Endodermal cell (in vitro differentiated cells): ENCODE results near the gene RAC2. TPM values are rescaled to one million over a fixed set of nuclear protein-coding genes. Genes with fewer than 3 reads are reported as not detected.

ENCODE experiments used
- DNase-seq: peaks from one replicate; pipeline ENCODE4 v3.0.0-alpha.2; 2017
- H3K27ac ChIP-seq: 2 replicates; pipeline ENCODE4 v1.5.1; 2013; ENCODE audit warnings: mild to moderate bottlenecking, low read depth, low read length, moderate library complexity
- H3K27me3 ChIP-seq: 2 replicates; pipeline ENCODE4 v1.6.1; 2013; ENCODE audit warnings: mild to moderate bottlenecking, low read length, moderate library complexity; ENCODE audit not compliant: insufficient read depth, control insufficient read depth, poor library complexity, severe bottlenecking
- H3K36me3 ChIP-seq: 2 replicates; pipeline ENCODE4 v1.7.0; 2013; ENCODE audit warnings: mild to moderate bottlenecking, low read length, moderate library complexity; ENCODE audit not compliant: control insufficient read depth, insufficient read depth
- H3K4me1 ChIP-seq: one replicate; pipeline ENCODE4 v1.7.0; 2013; ENCODE audit warnings: low read length; ENCODE audit not compliant: control insufficient read depth, insufficient read depth
- H3K4me3 ChIP-seq: 2 replicates; pipeline ENCODE4 v1.5.1; 2013; ENCODE audit warnings: mild to moderate bottlenecking, low read length, moderate library complexity
- H3K9ac ChIP-seq: 2 replicates; pipeline ENCODE4 v1.6.1; 2013; ENCODE audit warnings: mild to moderate bottlenecking, low read length, moderate library complexity; ENCODE audit not compliant: poor library complexity, severe bottlenecking; ENCODE audit errors: extremely low read depth
- H3K9me3 ChIP-seq: 2 replicates; pipeline ENCODE4 v1.6.1; 2013; ENCODE audit warnings: mild to moderate bottlenecking, low read length, moderate library complexity; ENCODE audit not compliant: control insufficient read depth
- H3K27ac Mint-ChIP-seq: 2 replicates; pipeline ENCODE4 v1.8.0; 2020; ENCODE audit warnings: mixed read lengths
- H3K27me3 Mint-ChIP-seq: 2 replicates; pipeline ENCODE4 v1.8.0; 2021; ENCODE audit warnings: mild to moderate bottlenecking, mixed read lengths; ENCODE audit not compliant: insufficient read depth
- H3K36me3 Mint-ChIP-seq: 2 replicates; pipeline ENCODE4 v1.8.0; 2020; ENCODE audit warnings: low read depth, mixed read lengths
- H3K4me1 Mint-ChIP-seq: 2 replicates; pipeline ENCODE4 v1.8.0; 2020; ENCODE audit warnings: mixed read lengths
- H3K4me3 Mint-ChIP-seq: 2 replicates; pipeline ENCODE4 v1.8.0; 2020; ENCODE audit warnings: mild to moderate bottlenecking, moderate library complexity, mixed read lengths
- H3K9me3 Mint-ChIP-seq: 2 replicates; pipeline ENCODE4 v1.8.0; 2020; ENCODE audit warnings: mild to moderate bottlenecking, mixed read lengths
- CTCF ChIP-seq: fragments of 200-600 bp; sonication (generic); conservative IDR thresholded peaks from 2 replicates; pipeline ENCODE4 v1.5.0; 2021; ENCODE audit warnings: antibody characterized with exemption, mild to moderate bottlenecking
- WGBS, 2 experiments: methylation state at CpG; one replicate each; pipeline versions ENCODE4 v1.1.5 to v1.1.7; 2013; ENCODE audit warnings: missing lambda C conversion rate in 2 of 2, mixed read lengths in 1 of 2; ENCODE audit not compliant: insufficient coverage in 1 of 2, insufficient read length in 1 of 2; 5-methylcytosine and 5-hydroxymethylcytosine counted together
- total RNA-seq, 2 donors: library from RNA; stranded (reverse); fragmentation: NEBNext Ultra II Directional in 1 of 2; extraction: Animal tissue kit (Norgen Biotek cat#: 25700) in 1 of 2; gene quantifications; 2 replicates in 1 of 2; 3 replicates in 1 of 2; pipeline ENCODE4 v1.2.1, GENCODE V29; 2021

The RAC2 gene
- total RNA-seq, 2 donors from 2014 or later, result 4.5 to 5.6 TPM

GRCh38 chr22:37206118-37206840 lies 37.8 kb downstream of the RAC2 start:
- Mint-ChIP-seq H3K4me3 (no peak overlapping the region), H3K36me3 (no peaks in the 10 kb centered on the region), H3K27ac (no peak overlapping the region), H3K27me3 (peaks cover 7% of the 10 kb centered on the region), H3K4me1 (peaks cover 5% of the 10 kb centered on the region), H3K9me3 (no peaks in the 10 kb centered on the region)
- H3K9me3 ChIP-seq, result no peaks in the 10 kb centered on the region
- DNase-seq, result no peak
- no peak overlapping the region for H3K9ac ChIP-seq
- H3K36me3 ChIP-seq, result no peaks in the 10 kb centered on the region
- 91 to 100% methylated on average over 4 to 16 of the region's 16 CpGs for WGBS, 2 experiments
- no peak overlapping the region for H3K27ac ChIP-seq
- no peaks in the 10 kb centered on the region for H3K27me3 ChIP-seq
- TF ChIP-seq CTCF, result no peak
- H3K4me1 ChIP-seq, result no peaks in the 10 kb centered on the region
- no peak overlapping the region for H3K4me3 ChIP-seq

DNA sequence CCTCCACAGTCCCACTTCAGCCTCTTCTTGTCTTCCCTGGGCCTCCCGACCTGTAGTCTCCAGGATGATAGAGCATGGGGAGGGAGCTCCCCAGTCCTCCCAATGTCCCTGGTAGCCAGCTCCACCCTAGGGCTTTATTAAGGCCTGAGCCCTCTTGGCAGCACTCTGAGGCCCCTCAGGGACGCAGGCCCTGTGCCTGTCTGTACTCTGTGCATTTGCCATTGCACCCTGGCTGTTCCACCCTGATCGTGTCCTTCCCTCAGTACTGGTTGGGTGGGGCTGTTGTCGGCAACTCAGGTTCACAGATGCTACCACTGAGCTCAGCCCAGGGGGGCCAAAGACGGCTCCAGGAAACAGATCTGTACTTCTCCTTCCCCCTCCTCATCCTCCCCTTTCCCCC lies 39.0 kb downstream of the RAC2 start:
- H3K9ac ChIP-seq, result no peak overlapping the region
- 71 to 91% methylated on average over 2 to 5 of the region's 5 CpGs for WGBS, 2 experiments

GRCh38 chr22:37204045-37204655 lies 39.9 kb downstream of the RAC2 start:
- H3K4me3 Mint-ChIP-seq, result no peak overlapping the region
- WGBS, 2 experiments, result 88% methylated on average over 5 of the region's 5 CpGs; no CpG with 5 or more reads in 1 of the 2 experiments
- Histone ChIP-seq H3K4me3 (no peak overlapping the region), H3K9me3 (no peaks in the 10 kb centered on the region), H3K9ac (no peak overlapping the region), H3K36me3 (no peaks in the 10 kb centered on the region), H3K27me3 (no peaks in the 10 kb centered on the region), H3K4me1 (peaks cover 8% of the 10 kb centered on the region), H3K27ac (no peak overlapping the region)
- H3K27me3 Mint-ChIP-seq, result peaks cover 1% of the 10 kb centered on the region
- H3K4me1 Mint-ChIP-seq, result peaks cover 12% of the 10 kb centered on the region
- no peaks in the 10 kb centered on the region for H3K36me3 Mint-ChIP-seq
- H3K9me3 Mint-ChIP-seq, result no peaks in the 10 kb centered on the region
- TF ChIP-seq CTCF, result no peak
- no peak overlapping the region for H3K27ac Mint-ChIP-seq
- DNase-seq, result no peak

More for the DNA sequence above, 39.0 kb downstream of the RAC2 start:
- no peak for TF ChIP-seq CTCF
- H3K36me3 ChIP-seq, result no peaks in the 10 kb centered on the region
- peaks cover 8% of the 10 kb centered on the region for H3K4me1 ChIP-seq
- no peaks in the 10 kb centered on the region for H3K9me3 Mint-ChIP-seq
- no peak overlapping the region for H3K4me3 Mint-ChIP-seq
- peaks cover 1% of the 10 kb centered on the region for H3K27me3 Mint-ChIP-seq
- no peaks in the 10 kb centered on the region for H3K27me3 ChIP-seq
- no peak for DNase-seq
- H3K4me1 Mint-ChIP-seq, result peaks cover 12% of the 10 kb centered on the region
- no peak overlapping the region for H3K27ac ChIP-seq
- no peaks in the 10 kb centered on the region for H3K36me3 Mint-ChIP-seq
- H3K4me3 ChIP-seq, result no peak overlapping the region
- H3K27ac Mint-ChIP-seq, result no peak overlapping the region
- H3K9me3 ChIP-seq, result no peaks in the 10 kb centered on the region
